Suprapubic skin (tissue), 4 donors: ENCODE data around the gene ITIH4. TPM values are rescaled to one million over a fixed set of nuclear protein-coding genes. Genes with fewer than 3 reads are reported as not detected.

ENCODE experiments used
- DNase-seq, 2 donors: peaks; one replicate each; pipeline ENCODE4 v3.0.0-alpha.2; 2019; ENCODE audit warnings: low spot score in 2 of 2
- H3K27ac ChIP-seq: fragments of 200-600 bp; sonication (generic); one replicate; pipeline ENCODE4 v1.5.1; 2019
- H3K27me3 ChIP-seq: fragments of 200-600 bp; sonication (generic); one replicate; pipeline ENCODE4 v1.5.1; 2019
- H3K36me3 ChIP-seq: fragments of 200-600 bp; sonication (generic); one replicate; pipeline ENCODE4 v1.5.1; 2019
- H3K4me1 ChIP-seq: fragments of 200-600 bp; sonication (generic); one replicate; pipeline ENCODE4 v1.5.1; 2019
- H3K4me3 ChIP-seq: fragments of 200-600 bp; sonication (generic); one replicate; pipeline ENCODE4 v1.5.1; 2019; ENCODE audit warnings: mild to moderate bottlenecking
- H3K9me3 ChIP-seq: fragments of 200-600 bp; sonication (generic); one replicate; pipeline ENCODE4 v1.5.1; 2019
- CTCF ChIP-seq, 2 donors: fragments of 200-600 bp in 1 of 2; fragments of 450-650 bp in 1 of 2; sonication (generic) in 1 of 2; IDR thresholded peaks; one replicate each; pipeline ENCODE4 v1.5.1; 2016 to 2019; ENCODE audit warnings: antibody characterized with exemption in 2 of 2, mild to moderate bottlenecking in 1 of 2, moderate library complexity in 1 of 2
- EP300 ChIP-seq: sonication (generic); formaldehyde crosslinking; IDR thresholded peaks from one replicate; pipeline ENCODE4 v1.6.1; 2017; ENCODE audit warnings: antibody characterized with exemption
- POLR2A ChIP-seq, 2 donors: fragments of 450-650 bp; IDR thresholded peaks; one replicate each; pipeline ENCODE4 v1.6.1; 2017; ENCODE audit warnings: antibody characterized with exemption in 2 of 2, mild to moderate bottlenecking in 2 of 2, moderate library complexity in 2 of 2
- POLR2AphosphoS5 ChIP-seq, 3 donors: sonication (generic); formaldehyde crosslinking; IDR thresholded peaks; one replicate each; pipeline ENCODE4 v1.6.1; 2017; ENCODE audit warnings: antibody characterized with exemption in 3 of 3
- WGBS: methylation state at CpG from one replicate; pipeline ENCODE4 v1.1.5; 2018; 5-methylcytosine and 5-hydroxymethylcytosine counted together
- total RNA-seq, 4 donors: library from RNA; depleted of rRNA; stranded (reverse); fragments of >200 nt; gene quantifications; one replicate each; pipeline ENCODE4 v1.1.0, GENCODE V29; 2016

Gene ITIH4
- total RNA-seq, 4 donors from 2014 or later: 2.1 to 12.2 (median 4.6) TPM

- H3K36me3 ChIP-seq: peaks cover 57% of the 10 kb centered on the region
- TF ChIP-seq CTCF (IDR thresholded peaks at IDR 0.05): no peak
- TF ChIP-seq POLR2A (IDR thresholded peaks at IDR 0.05): no peak
- TF ChIP-seq EP300: no peak
- TF ChIP-seq POLR2AphosphoS5 (IDR thresholded peaks at IDR 0.05): no peak
- no peaks in the 10 kb centered on the region for H3K9me3 ChIP-seq
- peaks cover 9% of the 10 kb centered on the region for H3K4me1 ChIP-seq
- H3K27ac ChIP-seq: no peak overlapping the region
- WGBS: 96% methylated on average over 15 of the region's 15 CpGs
- H3K4me3 ChIP-seq: no peak overlapping the region
- no peak for DNase-seq
- H3K27me3 ChIP-seq: no peaks in the 10 kb centered on the region
Measured at GRCh38 chr3:52849656-52850055, 19.2 kb upstream of the ITIH4 start.

- peaks cover 50% of the 10 kb centered on the region for H3K36me3 ChIP-seq
- no peak overlapping the region for H3K4me3 ChIP-seq
- 37% methylated on average over 5 of the region's 7 CpGs for WGBS
- H3K27me3 ChIP-seq: no peaks in the 10 kb centered on the region
- H3K9me3 ChIP-seq: no peaks in the 10 kb centered on the region
- H3K4me1 ChIP-seq: peaks cover 19% of the 10 kb centered on the region
- DNase-seq: peak in 1 of 2 donors; percentile 48
- TF ChIP-seq EP300 (no peak), POLR2A (IDR thresholded peaks at IDR 0.05) (no peak), POLR2AphosphoS5 (IDR thresholded peaks at IDR 0.05) (no peak), CTCF (IDR thresholded peaks at IDR 0.05) (no peak)
- peak overlapping the region; percentile 38 for H3K27ac ChIP-seq
Measured at GRCh38 chr3:52848617-52849016, 18.1 kb upstream of the ITIH4 start.

GRCh38 chr3:52847726-52848125 lies 17.3 kb upstream of the ITIH4 start:
- DNase-seq: no peak
- no peaks in the 10 kb centered on the region for H3K9me3 ChIP-seq
- peaks cover 28% of the 10 kb centered on the region for H3K4me1 ChIP-seq
- H3K27ac ChIP-seq: no peak overlapping the region
- TF ChIP-seq CTCF (IDR thresholded peaks at IDR 0.05) (no peak), EP300 (no peak), POLR2A (IDR thresholded peaks at IDR 0.05) (no peak)
- no peaks in the 10 kb centered on the region for H3K27me3 ChIP-seq
- no peak overlapping the region for H3K4me3 ChIP-seq
- H3K36me3 ChIP-seq: peaks cover 50% of the 10 kb centered on the region
- 88% methylated on average over 7 of the region's 7 CpGs for WGBS

GRCh38 chr3:52847241-52847640 lies 16.8 kb upstream of the ITIH4 start:
- 90% methylated on average over 6 of the region's 6 CpGs for WGBS
- Histone ChIP-seq H3K36me3 (peaks cover 51% of the 10 kb centered on the region), H3K27me3 (no peaks in the 10 kb centered on the region), H3K9me3 (no peaks in the 10 kb centered on the region), H3K4me1 (peaks cover 31% of the 10 kb centered on the region), H3K4me3 (no peak overlapping the region), H3K27ac (no peak overlapping the region)
- TF ChIP-seq EP300 (no peak), POLR2AphosphoS5 (IDR thresholded peaks at IDR 0.05) (no peak), CTCF (IDR thresholded peaks at IDR 0.05) (no peak)
- no peak for DNase-seq

- H3K4me3 ChIP-seq: no peak overlapping the region
- peaks cover 31% of the 10 kb centered on the region for H3K4me1 ChIP-seq
- H3K9me3 ChIP-seq: no peaks in the 10 kb centered on the region
- H3K36me3 ChIP-seq: peaks cover 51% of the 10 kb centered on the region
- no peak for DNase-seq
- no peaks in the 10 kb centered on the region for H3K27me3 ChIP-seq
- TF ChIP-seq POLR2AphosphoS5 (IDR thresholded peaks at IDR 0.05) (no peak), POLR2A (IDR thresholded peaks at IDR 0.05) (no peak), EP300 (no peak), CTCF (IDR thresholded peaks at IDR 0.05) (no peak)
- WGBS: 78% methylated on average over 15 of the region's 15 CpGs
- H3K27ac ChIP-seq: no peak overlapping the region
Measured at GRCh38 chr3:52846432-52846965, 16.0 kb upstream of the ITIH4 start.
